ENCODE results near the gene EME2. TPM values are rescaled to one million over a fixed set of nuclear protein-coding genes. Genes with fewer than 3 reads are reported as not detected.

The EME2 gene
- total and polyA plus RNA-seq, 4 donors = 1.4 to 9.0 (median 3.0) TPM

GRCh38 chr16:1790261-1790610 is 17.6 kb downstream of the EME2 start:
- TF ChIP-seq TAF1 (conservative IDR thresholded peaks at IDR 0.05) = no peak
- TF ChIP-seq HNF4A (conservative IDR thresholded peaks at IDR 0.05) = no peak
- TF ChIP-seq RXRA (IDR thresholded peaks at IDR 0.05) = no peak
- TF ChIP-seq NR2F2 (IDR thresholded peaks at IDR 0.05) = no peak
- no peak for TF ChIP-seq REST (IDR thresholded peaks at IDR 0.05)
- TF ChIP-seq ATF3 (IDR thresholded peaks at IDR 0.05) = no peak
- TF ChIP-seq FOXA1 (IDR thresholded peaks at IDR 0.05) = no peak
- TF ChIP-seq SP1 (IDR thresholded peaks at IDR 0.05) = no peak
- no peak for TF ChIP-seq JUND (IDR thresholded peaks at IDR 0.05)
- no peak for TF ChIP-seq FOXA2 (IDR thresholded peaks at IDR 0.05)
- 91% methylated on average over 15 of the region's 15 CpGs for WGBS

GRCh38 chr16:1790611-1791255 is 18.1 kb downstream of the EME2 start:
- no peak for DNase-seq (ENCODE audit: low spot score)
- WGBS = 63% methylated on average over 44 of the region's 44 CpGs

More at GRCh38 chr16:1790261-1790610, 17.6 kb downstream of the EME2 start:
- Histone ChIP-seq H3K36me3 (ENCODE audit: control insufficient read depth in 4 of 4, insufficient read depth in 3 of 4, low read depth in 1 of 4, low read length in 3 of 4) (peaks cover 0 to 34% (median 5%) of the 10 kb centered on the region in 4 donors), H3K9me3 (ENCODE audit: control insufficient read depth in 4 of 4, low read length in 3 of 4) (no peaks in the 10 kb centered on the region), H3K27ac (ENCODE audit: low read depth in 1 of 2, low read length in 2 of 2) (no peak overlapping the region), H3K4me1 (ENCODE audit: control insufficient read depth in 4 of 4, insufficient read depth in 4 of 4, low read length in 3 of 4) (peaks cover 20 to 73% (median 51%) of the 10 kb centered on the region in 4 donors), H3K9ac (ENCODE audit: low read depth in 1 of 2, low read length in 2 of 2) (no peak overlapping the region), H3K4me3 (ENCODE audit: low read depth in 1 of 3, low read length in 3 of 3) (no peak overlapping the region), H3K27me3 (ENCODE audit: control insufficient read depth in 4 of 4, insufficient read depth in 4 of 4, low read length in 3 of 4) (no peaks in the 10 kb centered on the region)
- DNase-seq (ENCODE audit: low spot score) = no peak

More at GRCh38 chr16:1790611-1791255, 18.1 kb downstream of the EME2 start:
- H3K27me3 ChIP-seq (ENCODE audit: control insufficient read depth in 4 of 4, insufficient read depth in 4 of 4, low read length in 3 of 4) = no peaks in the 10 kb centered on the region
- H3K9ac ChIP-seq (ENCODE audit: low read depth in 1 of 2, low read length in 2 of 2) = no peak overlapping the region
- TF ChIP-seq NR2F2 (IDR thresholded peaks at IDR 0.05) (no peak), EGR1 (IDR thresholded peaks at IDR 0.05; ENCODE audit: low read depth in 2 of 2) (no peak), ZBTB33 (IDR thresholded peaks at IDR 0.05) (no peak), GABPA (IDR thresholded peaks at IDR 0.05 in 1 of 2, conservative IDR thresholded peaks at IDR 0.05 in 1 of 2) (no peak), FOXA2 (IDR thresholded peaks at IDR 0.05) (no peak), TAF1 (conservative IDR thresholded peaks at IDR 0.05) (no peak), ATF3 (IDR thresholded peaks at IDR 0.05) (no peak), HNF4A (conservative IDR thresholded peaks at IDR 0.05) (no peak), FOXA1 (IDR thresholded peaks at IDR 0.05) (no peak), JUND (IDR thresholded peaks at IDR 0.05) (no peak), RXRA (IDR thresholded peaks at IDR 0.05) (no peak), YY1 (IDR thresholded peaks at IDR 0.05) (no peak), SP1 (IDR thresholded peaks at IDR 0.05) (no peak), CTCF (IDR thresholded peaks at IDR 0.05; ENCODE audit: low read depth, low read length, missing input control) (no peak), HNF4G (IDR thresholded peaks at IDR 0.05) (no peak), REST (IDR thresholded peaks at IDR 0.05) (no peak), RAD21 (IDR thresholded peaks at IDR 0.05) (no peak)
- peaks cover 20 to 72% (median 52%) of the 10 kb centered on the region in 4 donors for H3K4me1 ChIP-seq (ENCODE audit: control insufficient read depth in 4 of 4, insufficient read depth in 4 of 4, low read length in 3 of 4)
- H3K9me3 ChIP-seq (ENCODE audit: control insufficient read depth in 4 of 4, low read length in 3 of 4) = no peaks in the 10 kb centered on the region
- no peak overlapping the region for H3K4me3 ChIP-seq (ENCODE audit: low read depth in 1 of 3, low read length in 3 of 3)
- H3K36me3 ChIP-seq (ENCODE audit: control insufficient read depth in 4 of 4, insufficient read depth in 3 of 4, low read depth in 1 of 4, low read length in 3 of 4) = peaks cover 0 to 34% (median 5%) of the 10 kb centered on the region in 4 donors
- H3K27ac ChIP-seq (ENCODE audit: low read depth in 1 of 2, low read length in 2 of 2) = no peak overlapping the region

Data from liver (tissue), 9 donors.